ENCODE data around the gene CSE1L.

- TF ChIP-seq, protein P1, sequence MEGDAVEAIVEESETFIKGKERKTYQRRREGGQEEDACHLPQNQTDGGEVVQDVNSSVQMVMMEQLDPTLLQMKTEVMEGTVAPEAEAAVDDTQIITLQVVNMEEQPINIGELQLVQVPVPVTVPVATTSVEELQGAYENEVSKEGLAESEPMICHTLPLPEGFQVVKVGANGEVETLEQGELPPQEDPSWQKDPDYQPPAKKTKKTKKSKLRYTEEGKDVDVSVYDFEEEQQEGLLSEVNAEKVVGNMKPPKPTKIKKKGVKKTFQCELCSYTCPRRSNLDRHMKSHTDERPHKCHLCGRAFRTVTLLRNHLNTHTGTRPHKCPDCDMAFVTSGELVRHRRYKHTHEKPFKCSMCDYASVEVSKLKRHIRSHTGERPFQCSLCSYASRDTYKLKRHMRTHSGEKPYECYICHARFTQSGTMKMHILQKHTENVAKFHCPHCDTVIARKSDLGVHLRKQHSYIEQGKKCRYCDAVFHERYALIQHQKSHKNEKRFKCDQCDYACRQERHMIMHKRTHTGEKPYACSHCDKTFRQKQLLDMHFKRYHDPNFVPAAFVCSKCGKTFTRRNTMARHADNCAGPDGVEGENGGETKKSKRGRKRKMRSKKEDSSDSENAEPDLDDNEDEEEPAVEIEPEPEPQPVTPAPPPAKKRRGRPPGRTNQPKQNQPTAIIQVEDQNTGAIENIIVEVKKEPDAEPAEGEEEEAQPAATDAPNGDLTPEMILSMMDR (IDR thresholded peaks at IDR 0.05): no peak
- no peak for TF ChIP-seq POLR2A (IDR thresholded peaks at IDR 0.05)
Measured at GRCh38 chr20:49096203-49096730, 50.2 kb downstream of the CSE1L start.

All from adrenal gland (tissue), 5 donors.